HCT116 (cell line): ENCODE measurements around the gene SH3D19. TPM values are rescaled to one million over a fixed set of nuclear protein-coding genes. Genes with fewer than 3 reads are reported as not detected.

ENCODE experiments used
- ATAC-seq: fragments of 200-7000 bp; cut with Tn5 transposase; 2 replicates; pipeline ENCODE4 v1.9.1; 2020; ENCODE audit warnings: mild to moderate bottlenecking, moderate library complexity
- BruUV-seq: library from RNA; stranded (reverse); fragments of 400-500 nt; replicated peaks from 2 replicates; lab custom pipeline; 2021; lab: Mats Ljungman, UMichigan
- CTCF ChIA-PET: fragments of 300-600 bp; sonication (Branson Sonifier 250); formaldehyde crosslinking; loops from one replicate; lab custom pipeline; 2021; ENCODE audit warnings: antibody characterized with exemption; lab: Charles Lee
- POLR2A ChIA-PET: fragments of 300-600, 350-600 bp; sonication (Branson Sonifier 250); formaldehyde crosslinking; loops from one replicate; lab custom pipeline; 2021; ENCODE audit warnings: antibody characterized with exemption; lab: Charles Lee
- RAD21 ChIA-PET, 2 experiments: fragments of 300-600 bp; sonication (Branson Sonifier 250); formaldehyde crosslinking; loops; one replicate each; lab custom pipeline; 2023; ENCODE audit warnings: low total read pairs in 2 of 2; ENCODE audit not compliant: uncharacterized antibody in 2 of 2, unreplicated experiment in 2 of 2, low non-redundant PET in 1 of 2; lab: Charles Lee
- DNase-seq: peaks from one replicate; pipeline ENCODE4 v3.0.0-alpha.2; 2010; ENCODE audit warnings: low read depth, low spot score
- H2AFZ ChIP-seq: fragments of 200-600 bp; shearing (Covaris generic), sonication (generic); 2 replicates; pipeline ENCODE4 v1.6.1; 2017; ENCODE audit warnings: low read depth, mixed run types, mixed read lengths, antibody characterized with exemption, low read length; ENCODE audit not compliant: poor library complexity, severe bottlenecking
- H3K27ac ChIP-seq: 2 replicates; pipeline ENCODE4 v1.5.1; 2012; ENCODE audit warnings: low read depth, low read length
- H3K27me3 ChIP-seq: fragments of 200-600 bp; sonication (generic); 2 replicates; pipeline ENCODE4 v1.6.1; 2016; ENCODE audit warnings: mixed run types, low read length, mixed read lengths; ENCODE audit not compliant: insufficient read depth
- H3K36me3 ChIP-seq, 2 experiments: fragments of 200-500 bp in 1 of 2; fragments of 200-600 bp in 1 of 2; sonication (Bioruptor generic) in 1 of 2; sonication (generic) in 1 of 2; 2 replicates each; pipeline versions ENCODE4 v1.5.1 to v1.6.1; 2014 to 2016; ENCODE audit warnings: low read length in 2 of 2, inconsistent platforms in 1 of 2, mixed read lengths in 1 of 2, mixed run types in 1 of 2; ENCODE audit not compliant: insufficient read depth in 2 of 2, control insufficient read depth in 1 of 2
- H3K4me1 ChIP-seq, 2 experiments: fragments of 200-600 bp in 1 of 2; sonication (generic) in 1 of 2; 2 replicates each; pipeline versions ENCODE4 v1.5.1 to v1.6.1; 2012 to 2017; ENCODE audit warnings: low read length in 2 of 2, inconsistent platforms in 1 of 2, mild to moderate bottlenecking in 1 of 2, mixed read lengths in 1 of 2, mixed run types in 1 of 2, moderate library complexity in 1 of 2; ENCODE audit not compliant: insufficient read depth in 2 of 2, control insufficient read depth in 1 of 2
- H3K4me2 ChIP-seq: fragments of 200-600 bp; sonication (generic); 2 replicates; pipeline ENCODE4 v1.6.1; 2017; ENCODE audit warnings: mixed run types, low read length, mixed read lengths
- H3K4me3 ChIP-seq, 2 experiments: fragments of 200-600 bp in 1 of 2; sonication (generic) in 1 of 2; replicated peaks in 1 of 2; 2 replicates each; pipeline ENCODE4 v1.5.1; 2011 to 2016; ENCODE audit warnings: low read length in 2 of 2, control low read depth in 1 of 2, low read depth in 1 of 2, mild to moderate bottlenecking in 1 of 2, mixed read lengths in 1 of 2, mixed run types in 1 of 2
- H3K79me2 ChIP-seq: fragments of 200-600 bp; sonication (generic); 2 replicates; pipeline ENCODE4 v1.6.1; 2017; ENCODE audit warnings: mild to moderate bottlenecking, mixed run types, low read length, moderate library complexity, mixed read lengths; ENCODE audit not compliant: insufficient read depth
- H3K9ac ChIP-seq: fragments of 200-600 bp; sonication (generic); 2 replicates; pipeline ENCODE4 v1.6.1; 2016; ENCODE audit warnings: low read length, mixed read lengths
- H3K9me2 ChIP-seq: fragments of 200-600 bp; sonication (generic), shearing (Covaris generic); 2 replicates; pipeline ENCODE4 v1.6.1; 2017; ENCODE audit warnings: mixed run types, mild to moderate bottlenecking, moderate library complexity; ENCODE audit not compliant: insufficient read depth
- H3K9me3 ChIP-seq, 2 experiments: fragments of 200-500 bp in 1 of 2; fragments of 200-600 bp in 1 of 2; sonication (Bioruptor generic) in 1 of 2; sonication (generic) in 1 of 2; 2 replicates each; pipeline ENCODE4 v1.6.1; 2014 to 2017; ENCODE audit warnings: low read length in 2 of 2, mixed read lengths in 2 of 2, inconsistent platforms in 1 of 2, low read depth in 1 of 2, mild to moderate bottlenecking in 1 of 2, mixed run types in 1 of 2, moderate library complexity in 1 of 2; ENCODE audit not compliant: control insufficient read depth in 1 of 2, insufficient read depth in 1 of 2
- H4K20me1 ChIP-seq: fragments of 200-600 bp; sonication (generic), shearing (Covaris generic); 2 replicates; pipeline ENCODE4 v1.6.1; 2017; ENCODE audit warnings: mixed run types, mild to moderate bottlenecking, moderate library complexity; ENCODE audit not compliant: insufficient read depth
- CEBPB ChIP-seq: IDR thresholded peaks from 2 replicates; pipeline ENCODE4 v1.6.1; 2012; ENCODE audit warnings: low read depth
- CTCF ChIP-seq, 3 experiments: fragments of 200-600 bp in 1 of 3; sonication (generic) in 1 of 3; IDR thresholded peaks in 2 of 3; conservative IDR thresholded peaks in 1 of 3; 2 replicates each; pipeline ENCODE4 v1.5.1; 2012 to 2017; ENCODE audit warnings: low read depth in 2 of 3, low read length in 2 of 3, antibody characterized with exemption in 1 of 3, borderline replicate concordance in 1 of 3, control low read depth in 1 of 3, mild to moderate bottlenecking in 1 of 3, mixed read lengths in 1 of 3, mixed run types in 1 of 3, moderate library complexity in 1 of 3; ENCODE audit not compliant: insufficient read depth in 1 of 3
- ELF1 ChIP-seq: IDR thresholded peaks from 2 replicates; pipeline ENCODE4 v1.6.1; 2012; ENCODE audit warnings: low read depth, borderline replicate concordance
- EZH2 ChIP-seq: fragments of 200-600 bp; sonication (generic); IDR thresholded peaks from 2 replicates; pipeline ENCODE4 v1.6.1; 2017; ENCODE audit warnings: antibody characterized with exemption, mixed run types
- EZH2phosphoT487 ChIP-seq: fragments of 200-600 bp; IDR thresholded peaks from 2 replicates; pipeline ENCODE4 v1.6.1; 2018; ENCODE audit warnings: antibody characterized with exemption, borderline replicate concordance
- FOSL1 ChIP-seq: IDR thresholded peaks from 2 replicates; pipeline ENCODE4 v1.6.1; 2012; ENCODE audit warnings: low read depth
- JUND ChIP-seq: IDR thresholded peaks from 2 replicates; pipeline ENCODE4 v1.6.1; 2012
- POLR2A ChIP-seq: IDR thresholded peaks from 2 replicates; pipeline ENCODE4 v1.7.0; 2011; ENCODE audit warnings: borderline replicate concordance; ENCODE audit not compliant: insufficient read depth, insufficient read length; ENCODE audit errors: extremely low read depth
- REST ChIP-seq: IDR thresholded peaks from 2 replicates; pipeline ENCODE4 v1.6.1; 2012; ENCODE audit warnings: low read depth
- SIN3A ChIP-seq: IDR thresholded peaks from 2 replicates; pipeline ENCODE4 v1.6.1; 2012; ENCODE audit warnings: low read depth
- SP1 ChIP-seq: IDR thresholded peaks from 2 replicates; pipeline ENCODE4 v1.6.1; 2012; ENCODE audit warnings: low read depth
- TCF7L2 ChIP-seq: IDR thresholded peaks from 2 replicates; pipeline ENCODE4 v1.7.0; 2011; ENCODE audit warnings: borderline replicate concordance, inconsistent platforms; ENCODE audit not compliant: insufficient read depth, insufficient read length; ENCODE audit errors: extremely low read depth
- ZFX ChIP-seq: fragments of 450-650 bp; IDR thresholded peaks from 2 replicates; pipeline ENCODE4 v1.6.1; 2017
- intact Hi-C: fragments of 100-400 bp; cut with micrococcal nuclease; formaldehyde crosslinking; loops from 2 replicates; pipeline ENCODE4 v1.10.0; 2022
- total RNA-seq: library from RNA; stranded (reverse); gene quantifications from one replicate; pipeline ENCODE4 v1.2.1, GENCODE V29; 2021; ENCODE audit not compliant: unreplicated experiment

The SH3D19 gene
- total RNA-seq, 1 experiment from 2014 or later = 37.5 TPM

- Histone ChIP-seq H3K4me3 (no peak overlapping the region), H3K4me1 (no peaks in the 10 kb centered on the region), H2AFZ (no peak overlapping the region), H3K9me2 (no peaks in the 10 kb centered on the region), H3K27ac (no peak overlapping the region), H3K9me3 (no peaks in the 10 kb centered on the region), H3K36me3 (no peaks in the 10 kb centered on the region), H3K4me2 (no peak overlapping the region), H3K79me2 (no peaks in the 10 kb centered on the region), H4K20me1 (no peaks in the 10 kb centered on the region), H3K27me3 (no peaks in the 10 kb centered on the region), H3K9ac (no peak overlapping the region)
- TF ChIP-seq JUND = no peak
- no peak for TF ChIP-seq EZH2phosphoT487
- no peak for TF ChIP-seq EZH2
- TF ChIP-seq SP1 = no peak
- no TSS peak for BruUV-seq
- ChIA-PET CTCF (no interaction called here), RAD21 (no interaction called here), POLR2A (no interaction called here)
- intact Hi-C loops = no loop called here
- no peak for DNase-seq
- no peak for ATAC-seq
Measured at GRCh38 chr4:151233600-151233999, 91.8 kb downstream of the SH3D19 start.

- ATAC-seq (no peak), DNase-seq (no peak)
- Histone ChIP-seq H2AFZ (no peak overlapping the region), H3K27ac (no peak overlapping the region), H3K36me3 (no peaks in the 10 kb centered on the region), H4K20me1 (no peaks in the 10 kb centered on the region), H3K9ac (no peak overlapping the region), H3K4me3 (no peak overlapping the region), H3K9me2 (no peaks in the 10 kb centered on the region)
- POLR2A ChIA-PET = no interaction called here
- intact Hi-C loops = no loop called here
- CTCF ChIA-PET = no interaction called here
- no TSS peak for BruUV-seq
- no peak for TF ChIP-seq SIN3A
- TF ChIP-seq ELF1 = no peak
- no peak for TF ChIP-seq CTCF (IDR thresholded peaks at IDR 0.05 in 2 of 3, conservative IDR thresholded peaks at IDR 0.05 in 1 of 3; ENCODE audit: borderline replicate concordance in 1 of 3, insufficient read depth in 1 of 3, low read depth in 2 of 3, low read length in 2 of 3)
- TF ChIP-seq SP1 = no peak
- no peak for TF ChIP-seq FOSL1
- no peak for TF ChIP-seq CEBPB
- no peak for TF ChIP-seq JUND
- no peak for TF ChIP-seq TCF7L2
- TF ChIP-seq ZFX = no peak
- no peak for TF ChIP-seq REST
- TF ChIP-seq POLR2A = no peak
- TF ChIP-seq, all 23 proteins: peak for 0
- Histone ChIP-seq H3K27me3 (no peaks in the 10 kb centered on the region), H3K4me1 (peaks cover 0 to 10% of the 10 kb centered on the region in 2 experiments; a peak in 2 of 4 replicates), H3K9me3 (no peaks in the 10 kb centered on the region), H3K4me2 (no peak overlapping the region), H3K79me2 (no peaks in the 10 kb centered on the region; the same call in 1 of the 2 replicates)
- RAD21 ChIA-PET = no interaction called here
Measured at GRCh38 chr4:151231915-151232595, 93.3 kb downstream of the SH3D19 start.
